Astrocyte of the spinal cord (primary cell): ENCODE measurements around the gene PDHB.
A peak's percentile ranks its signal among the peaks of the same experiment; 100 is the strongest.

Experiments used
- DNase-seq: peaks from one replicate; pipeline ENCODE4 v3.0.0; 2011; ENCODE audit warnings: low read depth, low spot score
- H3K4me3 ChIP-seq: 2 replicates; pipeline ENCODE4 v1.5.1; 2011; ENCODE audit warnings: low read depth, mild to moderate bottlenecking, low read length, moderate library complexity
- CTCF ChIP-seq: IDR thresholded peaks from 2 replicates; pipeline ENCODE4 v1.5.1; 2012; ENCODE audit warnings: low read depth, mild to moderate bottlenecking, low read length, inconsistent platforms
- in situ Hi-C: cut with HindIII; loops from 2 replicates; pipeline ENCODE4 v1.10.0; 2017; ENCODE audit warnings: low sequenced_read_pairs

The PDHB gene

GRCh38 chr3:58433400-58434167 is at the start of gene PDHB:
Gene PDHB, minus strand, starts transcription at chr3:58433832. Its CDS starts 23 bp downstream, at chr3:58433809.
- TF ChIP-seq CTCF: no peak
- DNase-seq: peak; percentile 91
- peak within 1 kb of the TSS; percentile 91 for H3K4me3 ChIP-seq
- in situ Hi-C loops: no loop called here

- in situ Hi-C loops: no loop called here
- no peak overlapping the region for H3K4me3 ChIP-seq
- no peak for DNase-seq
- TF ChIP-seq CTCF: no peak
Measured at GRCh38 chr3:58482917-58483636, 49.4 kb upstream of the PDHB start.

- in situ Hi-C loops: no loop called here
- no peak overlapping the region for H3K4me3 ChIP-seq
- DNase-seq: no peak
- TF ChIP-seq CTCF: no peak
Measured at GRCh38 chr3:58480309-58480708, 46.7 kb upstream of the PDHB start.

DNA sequence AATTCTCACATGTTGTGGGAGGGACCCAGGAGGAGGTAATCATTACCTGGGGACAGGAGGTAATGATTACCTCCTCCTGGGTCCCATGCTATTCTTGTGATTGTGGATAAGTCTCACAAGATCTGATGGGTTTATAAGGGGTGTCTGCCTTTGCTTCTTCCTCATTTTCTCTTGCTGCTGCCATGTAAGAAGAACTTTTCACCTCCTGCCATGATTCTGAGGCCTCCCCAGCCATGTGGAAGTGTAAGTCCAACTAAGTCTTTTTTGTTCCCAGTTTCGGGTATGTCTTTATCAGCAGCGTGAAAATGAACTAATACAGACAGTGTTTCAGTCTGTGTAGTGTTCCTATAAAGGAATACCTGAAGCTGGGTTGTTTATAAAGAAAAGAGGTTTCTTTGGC is 45.1 kb upstream of the PDHB start:
- TF ChIP-seq CTCF: no peak
- DNase-seq: no peak
- no peak overlapping the region for H3K4me3 ChIP-seq
- in situ Hi-C loops: no loop called here

DNA sequence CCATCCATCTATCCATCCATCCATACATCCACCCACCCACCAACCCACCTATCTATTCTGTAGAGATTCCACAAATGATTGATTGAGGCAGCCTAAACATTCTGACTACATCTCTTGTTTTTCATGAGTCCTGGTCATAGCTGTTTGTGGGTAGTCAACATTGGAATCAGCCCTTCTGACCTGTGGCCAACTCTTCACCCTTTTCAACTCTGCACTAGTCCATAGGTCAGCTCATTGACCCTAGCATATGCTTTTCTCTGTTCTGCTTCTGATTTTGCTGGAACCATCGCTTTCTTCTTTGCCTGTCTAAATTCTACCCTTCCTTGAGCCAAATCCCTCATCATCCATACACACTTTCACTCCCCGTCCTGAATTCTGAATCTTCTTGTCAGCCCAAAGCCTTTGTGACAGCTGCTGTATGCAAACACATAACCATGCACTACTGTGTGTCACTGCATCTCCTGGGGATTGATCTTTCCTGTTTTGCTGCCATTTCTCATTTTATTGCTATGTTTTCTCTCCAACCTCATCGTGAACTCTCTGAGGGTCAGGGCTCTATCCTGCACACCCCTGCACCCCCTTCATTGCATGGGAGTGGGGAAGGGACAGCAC is 41.4 kb upstream of the PDHB start:
- H3K4me3 ChIP-seq: no peak overlapping the region
- in situ Hi-C loops: no loop called here
- no peak for DNase-seq
- no peak for TF ChIP-seq CTCF

DNA sequence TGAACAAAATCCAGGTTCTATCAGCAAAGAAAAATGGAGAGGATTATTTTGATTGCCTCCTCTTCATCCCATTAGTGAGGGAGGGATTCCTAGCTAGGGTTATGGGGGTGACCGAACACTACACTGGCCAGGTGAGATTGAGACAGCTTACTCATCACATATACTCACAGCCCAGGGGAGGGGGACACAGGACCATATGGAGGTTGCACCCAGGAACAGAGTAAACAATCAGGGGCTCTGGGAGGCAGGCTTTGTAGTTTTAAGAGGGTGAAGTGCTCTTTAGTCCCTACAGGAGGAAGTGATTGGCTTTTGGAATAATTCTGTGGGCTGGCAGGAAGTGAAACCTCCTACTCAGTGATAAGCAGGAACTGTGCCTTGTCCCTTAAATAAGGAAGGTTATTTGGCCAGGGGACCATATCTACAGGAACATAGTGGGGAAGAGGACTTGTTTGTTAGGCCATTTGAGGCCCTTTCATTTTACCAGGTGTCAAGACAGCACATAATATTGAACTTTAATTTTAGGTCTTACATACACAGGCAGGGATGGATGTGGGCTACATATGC is 40.8 kb upstream of the PDHB start:
- no peak for TF ChIP-seq CTCF
- in situ Hi-C loops: no loop called here
- DNase-seq: no peak
- no peak overlapping the region for H3K4me3 ChIP-seq
